NT2/D1 (cell line): ENCODE data around the gene FKBP1B.

Experiments
- DNase-seq: peaks from one replicate; pipeline ENCODE4 v3.0.0-alpha.2; 2011; ENCODE audit warnings: low read depth, low spot score
- H3K27me3 ChIP-seq: 2 replicates; pipeline ENCODE4 v1.6.0; 2011; ENCODE audit warnings: mild to moderate bottlenecking; ENCODE audit not compliant: insufficient read length, insufficient read depth
- H3K36me3 ChIP-seq: 2 replicates; pipeline ENCODE4 v1.6.1; 2011; ENCODE audit warnings: mild to moderate bottlenecking, low read length, mixed read lengths; ENCODE audit not compliant: insufficient read depth, insufficient read length
- H3K4me1 ChIP-seq: 2 replicates; pipeline ENCODE4 v1.5.1; 2011; ENCODE audit not compliant: insufficient read depth, insufficient read length
- H3K4me3 ChIP-seq: 2 replicates; pipeline ENCODE4 v1.5.1; 2011; ENCODE audit warnings: low read depth; ENCODE audit not compliant: insufficient read length
- H3K9ac ChIP-seq: 2 replicates; pipeline ENCODE4 v1.6.0; 2011; ENCODE audit warnings: low read depth; ENCODE audit not compliant: insufficient read length
- H3K9me3 ChIP-seq: 2 replicates; pipeline ENCODE4 v1.5.1; 2011; ENCODE audit warnings: mild to moderate bottlenecking, low read length; ENCODE audit not compliant: insufficient read depth
- SUZ12 ChIP-seq: IDR thresholded peaks from 2 replicates; pipeline ENCODE4 v1.6.1; 2011; ENCODE audit not compliant: insufficient read length, insufficient read depth; ENCODE audit errors: extremely low read depth
- YY1 ChIP-seq: IDR thresholded peaks from 2 replicates; pipeline ENCODE4 v1.6.1; 2011; ENCODE audit not compliant: insufficient read length, insufficient read depth
- ZNF274 ChIP-seq: IDR thresholded peaks from 2 replicates; pipeline ENCODE4 v1.6.1; 2011; ENCODE audit warnings: mild to moderate bottlenecking, low read depth, low read length

The FKBP1B gene

DNA sequence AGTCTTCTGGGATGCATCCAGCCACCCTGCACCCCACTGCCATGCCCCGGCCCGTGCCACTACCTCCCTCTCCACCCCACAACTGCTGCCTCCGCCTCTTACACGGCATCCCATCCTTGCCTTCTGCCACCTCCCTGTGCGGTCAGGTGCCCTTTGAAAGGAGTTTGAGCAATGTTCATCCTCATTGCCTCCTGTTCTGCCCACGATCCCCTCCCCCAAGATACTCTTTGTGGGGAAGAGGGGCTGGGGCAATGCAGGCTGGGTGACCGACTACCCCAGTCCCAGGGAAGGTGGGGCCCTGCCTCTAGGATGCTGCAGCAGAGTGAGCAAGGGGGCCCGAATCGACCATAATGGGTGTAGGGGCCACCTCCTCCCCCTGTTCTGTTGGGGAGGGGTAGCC, 31.3 kb upstream of the FKBP1B start:
- Histone ChIP-seq H3K4me1 (peaks cover 17% of the 10 kb centered on the region), H3K36me3 (peaks cover 9% of the 10 kb centered on the region), H3K4me3 (no peak overlapping the region), H3K9ac (no peak overlapping the region), H3K27me3 (no peaks in the 10 kb centered on the region), H3K9me3 (no peaks in the 10 kb centered on the region)
- TF ChIP-seq ZNF274 (no peak), SUZ12 (no peak), YY1 (no peak)
- no peak for DNase-seq

DNA sequence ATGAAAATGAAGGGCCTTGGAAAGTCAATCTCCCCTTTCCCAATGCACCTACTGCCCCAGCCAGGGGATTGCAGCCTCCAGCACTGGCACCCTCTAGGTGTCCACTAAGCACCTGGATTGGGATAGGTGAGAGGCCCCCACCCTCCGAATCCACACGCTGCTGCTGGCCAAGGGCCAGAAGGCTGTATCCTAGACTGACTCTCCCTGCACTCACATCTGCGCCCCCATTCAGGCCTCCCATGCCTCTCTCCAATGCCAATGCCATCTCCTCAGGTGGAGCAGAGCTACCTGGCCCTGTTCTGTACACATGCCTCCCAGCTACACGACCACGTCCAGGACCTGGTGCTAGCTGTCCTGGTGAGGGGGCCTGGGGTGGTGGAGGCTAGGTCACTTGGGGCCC, 29.8 kb upstream of the FKBP1B start:
- no peak for TF ChIP-seq SUZ12
- no peak for TF ChIP-seq ZNF274
- TF ChIP-seq YY1: no peak
- no peak for DNase-seq
- H3K4me3 ChIP-seq: no peak overlapping the region
- peaks cover 26% of the 10 kb centered on the region for H3K4me1 ChIP-seq
- H3K27me3 ChIP-seq: no peaks in the 10 kb centered on the region
- no peaks in the 10 kb centered on the region for H3K9me3 ChIP-seq
- no peak overlapping the region for H3K9ac ChIP-seq
- peaks cover 19% of the 10 kb centered on the region for H3K36me3 ChIP-seq

DNA sequence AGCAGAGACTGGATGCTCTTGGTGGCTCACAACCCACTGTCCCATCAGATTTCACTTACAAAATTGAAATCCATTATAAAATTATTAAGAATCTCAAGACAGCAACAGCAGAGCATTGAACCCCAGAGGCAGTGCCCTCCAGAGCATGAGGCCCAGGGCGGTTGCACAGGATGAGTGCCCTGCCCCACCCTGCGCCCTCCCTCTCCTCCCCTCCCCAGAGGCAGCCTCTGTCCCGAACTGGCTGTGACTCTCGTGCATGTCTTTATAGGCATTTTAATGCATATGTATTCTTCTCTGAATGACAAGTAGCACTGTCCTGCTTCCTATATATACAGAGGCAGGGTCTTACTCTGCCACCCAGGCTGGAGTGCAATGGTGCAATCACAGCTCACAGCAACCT, 29.3 kb upstream of the FKBP1B start:
- TF ChIP-seq SUZ12 (no peak), ZNF274 (no peak), YY1 (no peak)
- peaks cover 31% of the 10 kb centered on the region for H3K4me1 ChIP-seq
- DNase-seq: no peak
- no peaks in the 10 kb centered on the region for H3K9me3 ChIP-seq
- peaks cover 24% of the 10 kb centered on the region for H3K36me3 ChIP-seq
- H3K4me3 ChIP-seq: no peak overlapping the region
- no peak overlapping the region for H3K9ac ChIP-seq
- H3K27me3 ChIP-seq: no peaks in the 10 kb centered on the region

DNA sequence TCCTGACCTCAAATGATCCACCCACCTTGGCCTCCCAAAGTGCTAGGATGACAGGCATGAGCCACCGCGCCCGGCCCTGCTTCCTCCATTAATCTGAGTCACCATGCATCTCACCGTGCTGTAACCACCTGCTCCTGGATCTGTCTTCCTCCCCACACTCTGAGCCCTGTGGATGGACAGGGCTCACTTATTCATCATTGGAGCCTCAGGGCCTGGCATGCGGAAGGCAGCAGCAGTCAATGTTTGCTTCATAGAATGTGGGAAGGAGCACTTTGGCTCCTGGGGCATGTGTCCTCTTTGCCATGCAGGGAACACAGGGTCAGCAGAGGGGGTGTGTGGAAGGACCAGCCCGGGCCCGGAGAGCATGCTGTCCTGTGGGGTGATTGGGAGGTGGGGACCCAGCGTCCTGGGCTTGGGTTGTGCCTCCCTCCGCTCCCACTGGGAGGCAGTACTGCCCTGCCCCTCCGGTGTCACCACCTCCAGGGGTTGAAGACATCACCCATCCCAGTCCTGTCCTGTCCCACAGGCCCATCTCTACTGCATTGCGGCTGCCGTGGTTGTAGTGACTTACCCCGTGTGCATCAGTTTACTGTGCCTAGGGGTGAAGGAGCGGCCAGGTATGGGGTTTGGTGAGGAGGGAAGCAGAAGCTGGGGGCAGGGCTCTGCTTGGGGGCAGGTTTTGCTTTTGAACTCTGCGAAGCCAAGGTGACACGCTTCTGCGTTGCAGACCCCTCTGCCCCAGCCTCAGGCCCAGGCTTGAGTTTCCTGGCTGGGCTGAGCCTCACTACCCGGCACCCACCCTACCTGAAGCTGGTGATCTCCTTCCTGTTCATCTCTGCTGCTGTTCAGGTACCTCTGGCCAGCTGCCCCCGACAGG, 28.2 kb upstream of the FKBP1B start:
- Histone ChIP-seq H3K9me3 (no peaks in the 10 kb centered on the region), H3K36me3 (peaks cover 25% of the 10 kb centered on the region), H3K9ac (no peak overlapping the region), H3K4me3 (no peak overlapping the region), H3K4me1 (peaks cover 29% of the 10 kb centered on the region), H3K27me3 (no peaks in the 10 kb centered on the region)
- TF ChIP-seq SUZ12 (no peak), ZNF274 (no peak), YY1 (no peak)
- DNase-seq: no peak

DNA sequence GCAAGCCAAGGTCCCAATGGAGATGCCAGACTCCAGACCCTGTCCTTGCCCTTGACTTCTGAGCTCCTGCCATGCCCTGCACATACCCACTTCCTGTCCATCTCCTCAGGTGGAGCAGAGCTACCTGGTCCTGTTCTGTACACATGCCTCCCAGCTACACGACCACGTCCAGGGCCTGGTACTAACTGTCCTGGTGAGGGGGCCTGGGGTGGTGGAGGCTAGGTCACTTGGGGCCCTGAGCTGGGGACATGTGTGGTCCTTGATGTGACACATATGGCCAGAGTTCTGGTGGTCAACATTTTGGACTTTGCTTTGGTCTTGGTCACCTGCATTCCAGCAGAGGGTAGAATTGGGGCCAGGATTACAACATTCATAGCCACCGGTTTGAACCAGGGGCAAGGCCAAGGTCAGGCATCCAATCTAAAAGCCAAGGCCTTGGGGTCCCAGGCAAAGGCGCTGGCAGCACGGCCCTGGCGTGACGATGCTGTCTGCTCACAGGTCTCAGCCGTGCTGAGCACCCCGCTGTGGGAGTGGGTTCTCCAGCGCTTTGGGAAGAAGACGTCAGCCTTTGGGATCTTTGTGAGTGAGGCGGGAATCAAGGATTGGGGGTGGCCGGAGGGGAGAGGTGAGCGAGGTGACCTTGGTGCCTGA, 27.1 kb upstream of the FKBP1B start:
- no peak for TF ChIP-seq YY1
- TF ChIP-seq SUZ12: no peak
- Histone ChIP-seq H3K9ac (no peak overlapping the region), H3K36me3 (peaks cover 25% of the 10 kb centered on the region), H3K4me3 (no peak overlapping the region), H3K9me3 (no peaks in the 10 kb centered on the region), H3K4me1 (peaks cover 29% of the 10 kb centered on the region), H3K27me3 (no peaks in the 10 kb centered on the region)
- DNase-seq: no peak

DNA sequence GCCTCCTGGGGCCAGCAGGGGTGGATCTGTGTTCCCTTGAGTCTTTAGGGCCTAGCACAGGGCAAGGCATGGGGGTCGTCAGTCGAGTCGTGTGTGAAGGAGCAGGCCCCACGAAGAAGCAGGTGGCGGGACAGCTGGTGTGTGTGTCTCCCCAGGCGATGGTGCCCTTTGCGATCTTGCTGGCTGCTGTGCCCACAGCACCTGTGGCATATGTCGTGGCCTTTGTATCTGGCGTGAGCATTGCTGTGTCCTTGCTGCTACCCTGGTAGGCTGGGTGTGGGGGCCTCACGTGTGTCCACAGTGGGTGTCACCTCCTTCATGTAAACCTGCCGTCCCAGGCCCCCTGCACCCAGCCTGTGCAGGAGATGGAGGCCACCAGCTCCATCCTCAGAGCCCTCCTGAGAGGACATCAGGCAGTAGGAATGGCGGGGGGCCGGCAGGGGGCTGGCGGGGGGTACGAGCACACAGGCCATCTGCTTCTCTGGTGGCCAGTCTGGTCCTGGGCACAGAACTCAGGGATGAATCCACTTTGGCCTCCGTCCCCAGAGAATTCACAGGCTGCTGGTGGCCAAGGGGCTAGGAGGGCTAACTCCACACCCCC, 26.5 kb upstream of the FKBP1B start:
- Histone ChIP-seq H3K9ac (no peak overlapping the region), H3K36me3 (peaks cover 25% of the 10 kb centered on the region)
- DNase-seq: no peak

DNA sequence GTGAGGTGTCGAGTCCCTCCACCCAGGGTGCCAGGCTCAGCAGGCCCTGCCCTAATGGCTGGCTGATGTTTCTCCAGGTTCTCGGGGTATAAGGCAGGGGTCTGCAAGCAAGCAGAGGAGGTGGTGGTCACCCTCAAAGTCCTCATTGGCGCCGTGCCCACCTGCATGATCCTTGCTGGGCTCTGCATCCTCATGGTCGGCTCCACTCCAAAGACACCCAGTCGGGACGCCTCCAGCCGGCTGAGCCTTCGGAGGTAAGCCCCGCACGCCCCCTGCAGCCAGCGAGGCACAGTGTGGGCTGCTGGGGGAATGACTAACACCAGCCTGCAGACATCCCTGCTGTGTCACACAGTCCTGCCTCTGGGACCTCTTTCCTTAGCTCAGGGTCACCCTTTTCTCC, 25.5 kb upstream of the FKBP1B start:
- H3K27me3 ChIP-seq: no peaks in the 10 kb centered on the region
- H3K4me3 ChIP-seq: no peak overlapping the region
- H3K36me3 ChIP-seq: peaks cover 25% of the 10 kb centered on the region
- peaks cover 25% of the 10 kb centered on the region for H3K4me1 ChIP-seq
- DNase-seq: no peak
- H3K9me3 ChIP-seq: no peaks in the 10 kb centered on the region
- no peak overlapping the region for H3K9ac ChIP-seq
- TF ChIP-seq ZNF274 (no peak), SUZ12 (no peak), YY1 (no peak)

More for the DNA sequence above, 26.5 kb upstream of the FKBP1B start:
- Histone ChIP-seq H3K4me1 (peaks cover 28% of the 10 kb centered on the region), H3K9me3 (no peaks in the 10 kb centered on the region), H3K27me3 (no peaks in the 10 kb centered on the region), H3K4me3 (no peak overlapping the region)
- TF ChIP-seq YY1: no peak
- TF ChIP-seq SUZ12: no peak
- TF ChIP-seq ZNF274: no peak
